ENCODE results near the gene SHF. TPM values are rescaled to one million over a fixed set of nuclear protein-coding genes. Genes with fewer than 3 reads are reported as not detected.
A peak's percentile ranks its signal among the peaks of the same experiment; 100 is the strongest.

The SHF gene
- total RNA-seq, 1 experiment from 2014 or later = 7.3 TPM

DNA sequence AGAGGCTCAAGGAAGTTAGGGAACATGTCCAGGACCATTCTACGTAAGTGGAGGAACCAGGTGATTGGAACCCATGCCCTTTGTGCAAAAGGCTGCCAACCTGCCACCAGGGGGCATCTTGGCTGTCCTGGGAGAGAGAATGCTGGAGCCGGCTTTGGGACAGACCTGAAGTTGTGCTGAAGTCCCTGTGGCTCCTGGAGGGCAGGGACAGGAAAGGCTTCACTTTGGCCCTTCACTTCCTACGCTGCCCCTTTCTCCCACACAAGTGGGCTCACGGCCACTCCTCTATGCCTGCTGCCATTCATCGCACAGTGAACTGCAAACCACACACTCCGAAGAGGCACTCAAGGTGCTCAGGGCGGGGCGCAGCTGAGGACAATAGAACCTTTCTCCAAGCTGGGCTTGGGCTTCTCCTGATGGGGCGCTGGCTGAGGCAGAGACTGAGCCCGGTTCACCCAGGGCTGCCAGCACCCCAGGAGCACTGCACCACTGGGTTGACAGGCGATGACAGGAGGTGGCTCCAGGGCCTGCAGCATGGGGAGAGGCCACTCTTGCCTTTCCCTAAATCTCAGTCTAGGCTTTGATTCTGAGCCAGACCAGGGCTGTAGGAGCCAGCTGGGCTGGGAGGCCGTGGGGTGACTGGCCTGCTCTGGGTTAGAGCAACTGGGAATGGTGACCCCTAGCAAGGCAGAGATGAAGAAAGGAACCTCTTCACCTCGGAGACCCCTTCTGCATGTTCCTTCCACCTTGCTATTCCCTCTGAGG, 8.4 kb downstream of the SHF start:
- Mint-ChIP-seq H3K4me1 (ENCODE audit: low read depth, unreplicated experiment) (peaks cover 47% of the 10 kb centered on the region), H3K36me3 (ENCODE audit: insufficient read depth, unreplicated experiment) (no peaks in the 10 kb centered on the region), H3K4me3 (ENCODE audit: low read depth, unreplicated experiment) (no peak overlapping the region), H3K27me3 (ENCODE audit: unreplicated experiment) (no peaks in the 10 kb centered on the region), H3K27ac (ENCODE audit: unreplicated experiment) (peak overlapping the region; percentile 7), H3K9me3 (ENCODE audit: low read depth, unreplicated experiment) (no peaks in the 10 kb centered on the region)
- DNase-seq = peak; percentile 80
- CTCF ChIA-PET = interaction anchor here (0.6 to 2.6 kb wide), 9 partner anchors 9 to 61 kb away, joined by 3 to 9 read pairs (median 4); no protein-coding TSS in a partner anchor
- intact Hi-C loops (cut with micrococcal nuclease; ENCODE audit: unreplicated experiment) = no loop called here
- TF ChIP-seq, protein P1, sequence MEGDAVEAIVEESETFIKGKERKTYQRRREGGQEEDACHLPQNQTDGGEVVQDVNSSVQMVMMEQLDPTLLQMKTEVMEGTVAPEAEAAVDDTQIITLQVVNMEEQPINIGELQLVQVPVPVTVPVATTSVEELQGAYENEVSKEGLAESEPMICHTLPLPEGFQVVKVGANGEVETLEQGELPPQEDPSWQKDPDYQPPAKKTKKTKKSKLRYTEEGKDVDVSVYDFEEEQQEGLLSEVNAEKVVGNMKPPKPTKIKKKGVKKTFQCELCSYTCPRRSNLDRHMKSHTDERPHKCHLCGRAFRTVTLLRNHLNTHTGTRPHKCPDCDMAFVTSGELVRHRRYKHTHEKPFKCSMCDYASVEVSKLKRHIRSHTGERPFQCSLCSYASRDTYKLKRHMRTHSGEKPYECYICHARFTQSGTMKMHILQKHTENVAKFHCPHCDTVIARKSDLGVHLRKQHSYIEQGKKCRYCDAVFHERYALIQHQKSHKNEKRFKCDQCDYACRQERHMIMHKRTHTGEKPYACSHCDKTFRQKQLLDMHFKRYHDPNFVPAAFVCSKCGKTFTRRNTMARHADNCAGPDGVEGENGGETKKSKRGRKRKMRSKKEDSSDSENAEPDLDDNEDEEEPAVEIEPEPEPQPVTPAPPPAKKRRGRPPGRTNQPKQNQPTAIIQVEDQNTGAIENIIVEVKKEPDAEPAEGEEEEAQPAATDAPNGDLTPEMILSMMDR (IDR thresholded peaks at IDR 0.05; ENCODE audit: unreplicated experiment) = peak; percentile 73
- BruUV-seq (replicated peaks) = no TSS peak

DNA sequence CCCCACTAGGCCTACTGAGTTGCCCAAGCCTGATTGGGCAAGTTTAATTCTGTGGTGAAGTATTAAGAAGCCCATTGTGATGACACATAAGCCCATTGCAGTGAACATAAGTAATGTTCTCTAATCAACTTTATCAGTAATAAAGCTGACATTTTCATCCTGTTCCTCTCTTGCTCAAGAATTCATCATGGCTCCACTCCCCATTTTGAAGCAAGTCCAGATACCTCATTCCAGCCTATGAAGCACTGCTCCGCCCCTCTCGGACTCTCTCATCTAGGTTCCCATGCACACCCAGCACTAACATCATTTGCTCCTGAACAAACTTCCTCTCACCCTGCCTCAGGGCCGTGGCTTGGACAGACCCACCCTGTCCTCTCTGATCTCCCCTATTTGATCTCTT, 10.5 kb downstream of the SHF start:
- intact Hi-C loops (cut with micrococcal nuclease; ENCODE audit: unreplicated experiment) = no loop called here
- Mint-ChIP-seq H3K9me3 (ENCODE audit: low read depth, unreplicated experiment) (no peaks in the 10 kb centered on the region), H3K36me3 (ENCODE audit: insufficient read depth, unreplicated experiment) (no peaks in the 10 kb centered on the region), H3K27ac (ENCODE audit: unreplicated experiment) (no peak overlapping the region), H3K4me1 (ENCODE audit: low read depth, unreplicated experiment) (peaks cover 29% of the 10 kb centered on the region), H3K27me3 (ENCODE audit: unreplicated experiment) (no peaks in the 10 kb centered on the region), H3K4me3 (ENCODE audit: low read depth, unreplicated experiment) (no peak overlapping the region)
- TF ChIP-seq, protein P1 (IDR thresholded peaks at IDR 0.05; ENCODE audit: unreplicated experiment) = no peak
- DNase-seq = no peak
- CTCF ChIA-PET = no interaction called here
- no TSS peak for BruUV-seq (replicated peaks)

DNA sequence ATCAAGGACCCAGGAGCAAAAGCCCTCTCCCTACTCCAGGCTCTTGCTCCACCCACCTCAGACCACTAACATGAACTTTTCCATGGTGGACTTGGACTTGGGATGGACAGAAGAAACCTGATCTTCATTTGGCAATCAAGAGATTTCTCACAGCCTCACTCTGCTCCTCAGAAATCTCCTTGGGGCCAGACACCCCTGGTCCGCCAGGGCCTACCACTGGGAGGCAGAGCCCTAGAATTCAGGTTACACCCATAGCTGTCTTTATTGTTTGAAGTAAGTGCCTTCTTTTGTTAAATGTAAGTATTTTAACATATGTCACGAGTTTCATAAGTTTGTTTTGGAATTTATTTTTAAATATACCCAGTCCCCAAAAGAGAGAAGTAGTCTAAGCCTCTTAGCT, 13.2 kb downstream of the SHF start:
- no peak for DNase-seq
- CTCF ChIA-PET = no interaction called here
- TF ChIP-seq, protein P1 (IDR thresholded peaks at IDR 0.05; ENCODE audit: unreplicated experiment) = no peak
- Mint-ChIP-seq H3K27ac (ENCODE audit: unreplicated experiment) (no peak overlapping the region), H3K4me1 (ENCODE audit: low read depth, unreplicated experiment) (peaks cover 9% of the 10 kb centered on the region), H3K27me3 (ENCODE audit: unreplicated experiment) (no peaks in the 10 kb centered on the region), H3K36me3 (ENCODE audit: insufficient read depth, unreplicated experiment) (no peaks in the 10 kb centered on the region), H3K9me3 (ENCODE audit: low read depth, unreplicated experiment) (no peaks in the 10 kb centered on the region), H3K4me3 (ENCODE audit: low read depth, unreplicated experiment) (no peak overlapping the region)
- intact Hi-C loops (cut with micrococcal nuclease; ENCODE audit: unreplicated experiment) = no loop called here
- BruUV-seq (replicated peaks) = no TSS peak

DNA sequence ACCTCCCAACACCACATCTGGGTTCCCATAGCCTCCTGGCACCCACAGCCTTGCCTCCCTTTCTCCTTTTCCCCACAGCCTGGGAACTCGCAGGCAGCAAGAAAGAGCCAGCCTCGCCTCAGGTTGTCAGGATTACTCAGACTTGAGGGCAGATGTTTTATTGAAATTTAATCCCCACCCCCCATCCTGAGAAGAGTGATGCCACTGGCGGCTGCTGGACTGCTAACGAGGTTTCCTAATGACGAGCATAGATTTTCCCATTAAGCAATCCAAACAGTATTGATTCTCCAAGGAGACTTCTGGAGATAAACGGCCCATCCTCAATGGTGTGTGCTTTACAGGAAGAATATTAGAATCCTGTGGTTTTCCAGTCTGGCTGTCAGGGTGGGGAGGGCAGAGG, 13.7 kb downstream of the SHF start:
- no TSS peak for BruUV-seq (replicated peaks)
- no peak for DNase-seq
- Mint-ChIP-seq H3K27me3 (ENCODE audit: unreplicated experiment) (no peaks in the 10 kb centered on the region), H3K9me3 (ENCODE audit: low read depth, unreplicated experiment) (no peaks in the 10 kb centered on the region), H3K27ac (ENCODE audit: unreplicated experiment) (no peak overlapping the region), H3K36me3 (ENCODE audit: insufficient read depth, unreplicated experiment) (no peaks in the 10 kb centered on the region), H3K4me1 (ENCODE audit: low read depth, unreplicated experiment) (peaks cover 4% of the 10 kb centered on the region), H3K4me3 (ENCODE audit: low read depth, unreplicated experiment) (no peak overlapping the region)
- CTCF ChIA-PET = no interaction called here
- intact Hi-C loops (cut with micrococcal nuclease; ENCODE audit: unreplicated experiment) = no loop called here
- TF ChIP-seq, protein P1 (IDR thresholded peaks at IDR 0.05; ENCODE audit: unreplicated experiment) = no peak
